ENCODE measurements around the gene C2orf92.

DNA sequence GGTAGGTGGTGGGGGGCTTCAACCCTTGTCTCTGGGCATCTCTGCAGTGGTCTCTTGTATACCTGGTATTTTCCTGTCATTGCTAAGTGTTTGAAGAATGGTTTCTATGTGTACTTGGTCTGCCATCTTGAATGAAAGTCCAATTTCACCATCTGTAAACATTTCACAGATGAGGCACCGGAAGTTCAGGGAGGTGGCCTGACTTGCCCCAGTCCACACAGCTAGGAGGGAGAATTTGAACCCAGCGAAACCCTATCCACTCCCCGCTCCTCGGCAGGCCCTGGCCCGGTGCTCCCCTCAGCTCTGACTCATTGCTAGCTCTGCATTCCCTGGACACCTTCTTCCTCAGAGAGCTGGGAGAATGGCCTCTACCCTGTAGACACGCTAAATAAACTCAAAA, 74.4 kb downstream of the C2orf92 start:
- TF ChIP-seq TAF1 (IDR thresholded peaks at IDR 0.05; ENCODE audit: borderline replicate concordance, insufficient read depth, low read length): no peak
- no peak for TF ChIP-seq POLR2AphosphoS5 (IDR thresholded peaks at IDR 0.05; ENCODE audit: low read depth, low read length)
- TF ChIP-seq REST (IDR thresholded peaks at IDR 0.05; ENCODE audit: insufficient read depth in 1 of 2, low read depth in 2 of 2, low read length in 2 of 2): no peak

Measured in PFSK-1 (cell line).